ENCODE data around the gene PRKN.

DNA sequence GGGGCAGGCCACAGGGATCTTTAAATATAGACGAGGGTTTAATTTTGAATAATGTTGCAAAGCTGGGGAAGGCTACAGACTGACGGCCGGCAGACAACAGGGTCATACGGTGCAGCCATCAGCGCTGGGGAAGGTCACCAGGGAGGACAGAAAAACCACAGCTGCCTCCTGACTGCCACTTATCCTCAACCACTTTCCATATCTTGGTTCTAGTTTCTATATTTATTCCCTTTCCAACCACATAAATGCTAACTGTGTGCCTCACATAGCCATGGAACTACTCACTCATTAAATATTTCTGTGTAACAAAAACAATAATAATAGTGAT, 1368.0 kb downstream of the PRKN start:
- TF ChIP-seq, protein P1, sequence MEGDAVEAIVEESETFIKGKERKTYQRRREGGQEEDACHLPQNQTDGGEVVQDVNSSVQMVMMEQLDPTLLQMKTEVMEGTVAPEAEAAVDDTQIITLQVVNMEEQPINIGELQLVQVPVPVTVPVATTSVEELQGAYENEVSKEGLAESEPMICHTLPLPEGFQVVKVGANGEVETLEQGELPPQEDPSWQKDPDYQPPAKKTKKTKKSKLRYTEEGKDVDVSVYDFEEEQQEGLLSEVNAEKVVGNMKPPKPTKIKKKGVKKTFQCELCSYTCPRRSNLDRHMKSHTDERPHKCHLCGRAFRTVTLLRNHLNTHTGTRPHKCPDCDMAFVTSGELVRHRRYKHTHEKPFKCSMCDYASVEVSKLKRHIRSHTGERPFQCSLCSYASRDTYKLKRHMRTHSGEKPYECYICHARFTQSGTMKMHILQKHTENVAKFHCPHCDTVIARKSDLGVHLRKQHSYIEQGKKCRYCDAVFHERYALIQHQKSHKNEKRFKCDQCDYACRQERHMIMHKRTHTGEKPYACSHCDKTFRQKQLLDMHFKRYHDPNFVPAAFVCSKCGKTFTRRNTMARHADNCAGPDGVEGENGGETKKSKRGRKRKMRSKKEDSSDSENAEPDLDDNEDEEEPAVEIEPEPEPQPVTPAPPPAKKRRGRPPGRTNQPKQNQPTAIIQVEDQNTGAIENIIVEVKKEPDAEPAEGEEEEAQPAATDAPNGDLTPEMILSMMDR (IDR thresholded peaks at IDR 0.05): no peak
- TF ChIP-seq EP300 (IDR thresholded peaks at IDR 0.05; ENCODE audit: low read depth): no peak
- no peak for TF ChIP-seq POLR2A (IDR thresholded peaks at IDR 0.05)
- no peak for TF ChIP-seq POLR2AphosphoS5 (IDR thresholded peaks at IDR 0.05)
